NCI-H2227 (cell line): ENCODE measurements around the gene MYO1F.
A peak's percentile ranks its signal among the peaks of the same experiment; 100 is the strongest.
"Not testable (repeated sequence)": the region's sequence is repeated elsewhere in the genome, so short reads cannot be mapped to it uniquely, and the experiment has no call there.

ENCODE experiments used
- DNase-seq: peaks from one replicate; lab custom pipeline; 2025; ENCODE audit not compliant: unreplicated experiment; lab: John Stamatoyannopoulos, UW

Gene MYO1F

GRCh38 chr19:8567522-8568172, 9.6 kb downstream of the MYO1F start:
- no peak for DNase-seq

GRCh38 chr19:8566855-8567254, 10.4 kb downstream of the MYO1F start:
- DNase-seq = no peak

GRCh38 chr19:8564866-8565265, 12.4 kb downstream of the MYO1F start:
- not testable (repeated sequence) for DNase-seq

GRCh38 chr19:8561075-8561764, 16.0 kb downstream of the MYO1F start:
- DNase-seq = no peak

GRCh38 chr19:8558325-8558724, 18.9 kb downstream of the MYO1F start:
- DNase-seq = no peak

GRCh38 chr19:8557642-8558238, 19.5 kb downstream of the MYO1F start:
- no peak for DNase-seq

GRCh38 chr19:8553729-8554128, 23.5 kb downstream of the MYO1F start:
- DNase-seq = not testable (repeated sequence)

- peak; percentile 18 for DNase-seq
Observed at GRCh38 chr19:8552810-8553209, 24.4 kb downstream of the MYO1F start.

- no peak for DNase-seq
Observed at GRCh38 chr19:8550070-8550469, 27.2 kb downstream of the MYO1F start.

- DNase-seq = no peak
Observed at GRCh38 chr19:8545743-8546142, 31.5 kb downstream of the MYO1F start.

- no peak for DNase-seq
Observed at GRCh38 chr19:8544168-8544567, 33.1 kb downstream of the MYO1F start.

GRCh38 chr19:8539621-8540149, 37.6 kb downstream of the MYO1F start:
- DNase-seq = no peak

- DNase-seq = no peak
Observed at GRCh38 chr19:8537099-8537498, 40.1 kb downstream of the MYO1F start.

GRCh38 chr19:8536282-8536681, 41.0 kb downstream of the MYO1F start:
- no peak for DNase-seq

- no peak for DNase-seq
Observed at GRCh38 chr19:8532225-8532624, 45.0 kb downstream of the MYO1F start.

GRCh38 chr19:8531470-8531869, 45.8 kb downstream of the MYO1F start:
- no peak for DNase-seq

- no peak for DNase-seq
Observed at GRCh38 chr19:8530061-8530679, 47.1 kb downstream of the MYO1F start.

GRCh38 chr19:8529369-8530006, 47.8 kb downstream of the MYO1F start:
- DNase-seq = no peak

- DNase-seq = no peak
Observed at GRCh38 chr19:8528500-8528899, 48.7 kb downstream of the MYO1F start.

- DNase-seq = peak; percentile 90
Observed at GRCh38 chr19:8526345-8527091, 50.7 kb downstream of the MYO1F start.

- DNase-seq = no peak
Observed at GRCh38 chr19:8525401-8525684, 51.9 kb downstream of the MYO1F start.
